K562 (cell line): Measurements from ENCODE around the gene SHROOM3. TPM values are rescaled to one million over a fixed set of nuclear protein-coding genes. Genes with fewer than 3 reads are reported as not detected.

Experiments used
- ARHGAP35 ChIP-seq: fragments of 450-650 bp; IDR thresholded peaks from 2 replicates; pipeline ENCODE4 v1.6.1; 2018; ENCODE audit not compliant: partially characterized antibody
- ARID1B ChIP-seq: fragments of 450-650 bp; IDR thresholded peaks from 2 replicates; pipeline ENCODE4 v1.6.1; 2016; ENCODE audit warnings: antibody characterized with exemption, mild to moderate bottlenecking, inconsistent platforms
- polyA plus RNA-seq, 8 experiments: library from polyadenylated mRNA; depleted of rRNA in 4 of 8; stranded (reverse) in 5 of 8; unstranded in 3 of 8; fragments of >200 nt; fragmentation: Nextera tagmentation in 2 of 8; fragmentation: Illumina TruSeq in 1 of 8; extraction: Ambion mirVana in 2 of 8; extraction: Trizol in 1 of 8; gene quantifications; 2 replicates each; pipeline versions ENCODE4 v1.2.1 to v1.2.3, GENCODE V29; 2011 to 2014; ENCODE audit warnings: inconsistent platforms in 1 of 8, missing spikeins in 1 of 8
- total RNA-seq, 7 experiments: library from RNA; depleted of rRNA in 6 of 7; stranded (reverse); fragments of >200 nt in 6 of 7; fragmentation: Illumina TruSeq in 2 of 7; extraction: Trizol in 2 of 7; gene quantifications; 2 replicates each; pipeline versions ENCODE4 v1.2.1 to v1.2.3, GENCODE V29; 2011 to 2021; ENCODE audit warnings: low replicate concordance in 1 of 7
- TF ChIP-seq, protein P1 (sequence below): fragments of 250-450 bp; sonication (Bioruptor Pico); IDR thresholded peaks from 2 replicates; pipeline ENCODE4 v1.4.0; 2020
- TF ChIP-seq, protein P2 (sequence below): fragments of 450-650 bp; IDR thresholded peaks from 2 replicates; pipeline ENCODE4 v1.6.1; 2016; ENCODE audit warnings: mild to moderate bottlenecking, moderate library complexity

The SHROOM3 gene
- total and polyA plus RNA-seq, 9 of the 15 experiments (the other 6 are each of a cell fraction or from before 2014, with no cell fraction given) = 0.01 to 0.07 TPM; not detected in 7

DNA sequence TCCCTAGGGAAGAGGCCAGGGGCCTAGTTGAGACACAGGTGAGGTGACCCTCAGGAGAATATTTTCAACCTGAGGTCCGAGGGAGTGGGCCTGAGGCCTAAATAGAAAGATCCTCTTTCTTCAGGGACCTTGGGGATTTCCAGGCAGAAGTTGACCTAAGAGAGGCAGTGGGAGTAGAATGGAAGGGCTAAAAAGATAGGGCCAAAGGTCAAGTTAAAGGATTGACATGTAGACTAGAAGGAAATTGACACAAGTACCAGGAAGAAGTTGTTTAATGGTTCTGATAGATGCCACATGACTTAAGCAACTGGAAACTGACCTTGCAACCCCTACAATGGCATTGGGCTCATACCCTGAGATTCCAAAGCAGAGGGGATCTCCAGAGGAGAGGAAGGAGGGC is 76.9 kb downstream of the SHROOM3 start (continued):
- TF ChIP-seq, protein P1, sequence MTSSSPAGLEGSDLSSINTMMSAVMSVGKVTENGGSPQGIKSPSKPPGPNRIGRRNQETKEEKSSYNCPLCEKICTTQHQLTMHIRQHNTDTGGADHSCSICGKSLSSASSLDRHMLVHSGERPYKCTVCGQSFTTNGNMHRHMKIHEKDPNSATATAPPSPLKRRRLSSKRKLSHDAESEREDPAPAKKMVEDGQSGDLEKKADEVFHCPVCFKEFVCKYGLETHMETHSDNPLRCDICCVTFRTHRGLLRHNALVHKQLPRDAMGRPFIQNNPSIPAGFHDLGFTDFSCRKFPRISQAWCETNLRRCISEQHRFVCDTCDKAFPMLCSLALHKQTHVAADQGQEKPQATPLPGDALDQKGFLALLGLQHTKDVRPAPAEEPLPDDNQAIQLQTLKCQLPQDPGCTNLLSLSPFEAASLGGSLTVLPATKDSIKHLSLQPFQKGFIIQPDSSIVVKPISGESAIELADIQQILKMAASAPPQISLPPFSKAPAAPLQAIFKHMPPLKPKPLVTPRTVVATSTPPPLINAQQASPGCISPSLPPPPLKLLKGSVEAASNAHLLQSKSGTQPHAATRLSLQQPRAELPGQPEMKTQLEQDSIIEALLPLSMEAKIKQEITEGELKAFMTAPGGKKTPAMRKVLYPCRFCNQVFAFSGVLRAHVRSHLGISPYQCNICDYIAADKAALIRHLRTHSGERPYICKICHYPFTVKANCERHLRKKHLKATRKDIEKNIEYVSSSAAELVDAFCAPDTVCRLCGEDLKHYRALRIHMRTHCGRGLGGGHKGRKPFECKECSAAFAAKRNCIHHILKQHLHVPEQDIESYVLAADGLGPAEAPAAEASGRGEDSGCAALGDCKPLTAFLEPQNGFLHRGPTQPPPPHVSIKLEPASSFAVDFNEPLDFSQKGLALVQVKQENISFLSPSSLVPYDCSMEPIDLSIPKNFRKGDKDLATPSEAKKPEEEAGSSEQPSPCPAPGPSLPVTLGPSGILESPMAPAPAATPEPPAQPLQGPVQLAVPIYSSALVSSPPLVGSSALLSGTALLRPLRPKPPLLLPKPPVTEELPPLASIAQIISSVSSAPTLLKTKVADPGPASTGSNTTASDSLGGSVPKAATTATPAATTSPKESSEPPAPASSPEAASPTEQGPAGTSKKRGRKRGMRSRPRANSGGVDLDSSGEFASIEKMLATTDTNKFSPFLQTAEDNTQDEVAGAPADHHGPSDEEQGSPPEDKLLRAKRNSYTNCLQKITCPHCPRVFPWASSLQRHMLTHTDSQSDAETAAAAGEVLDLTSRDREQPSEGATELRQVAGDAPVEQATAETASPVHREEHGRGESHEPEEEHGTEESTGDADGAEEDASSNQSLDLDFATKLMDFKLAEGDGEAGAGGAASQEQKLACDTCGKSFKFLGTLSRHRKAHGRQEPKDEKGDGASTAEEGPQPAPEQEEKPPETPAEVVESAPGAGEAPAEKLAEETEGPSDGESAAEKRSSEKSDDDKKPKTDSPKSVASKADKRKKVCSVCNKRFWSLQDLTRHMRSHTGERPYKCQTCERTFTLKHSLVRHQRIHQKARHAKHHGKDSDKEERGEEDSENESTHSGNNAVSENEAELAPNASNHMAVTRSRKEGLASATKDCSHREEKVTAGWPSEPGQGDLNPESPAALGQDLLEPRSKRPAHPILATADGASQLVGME (CRISPR knock-in tag) = no peak
- TF ChIP-seq ARID1B (no peak), ARHGAP35 (no peak)
- TF ChIP-seq, protein P2, sequence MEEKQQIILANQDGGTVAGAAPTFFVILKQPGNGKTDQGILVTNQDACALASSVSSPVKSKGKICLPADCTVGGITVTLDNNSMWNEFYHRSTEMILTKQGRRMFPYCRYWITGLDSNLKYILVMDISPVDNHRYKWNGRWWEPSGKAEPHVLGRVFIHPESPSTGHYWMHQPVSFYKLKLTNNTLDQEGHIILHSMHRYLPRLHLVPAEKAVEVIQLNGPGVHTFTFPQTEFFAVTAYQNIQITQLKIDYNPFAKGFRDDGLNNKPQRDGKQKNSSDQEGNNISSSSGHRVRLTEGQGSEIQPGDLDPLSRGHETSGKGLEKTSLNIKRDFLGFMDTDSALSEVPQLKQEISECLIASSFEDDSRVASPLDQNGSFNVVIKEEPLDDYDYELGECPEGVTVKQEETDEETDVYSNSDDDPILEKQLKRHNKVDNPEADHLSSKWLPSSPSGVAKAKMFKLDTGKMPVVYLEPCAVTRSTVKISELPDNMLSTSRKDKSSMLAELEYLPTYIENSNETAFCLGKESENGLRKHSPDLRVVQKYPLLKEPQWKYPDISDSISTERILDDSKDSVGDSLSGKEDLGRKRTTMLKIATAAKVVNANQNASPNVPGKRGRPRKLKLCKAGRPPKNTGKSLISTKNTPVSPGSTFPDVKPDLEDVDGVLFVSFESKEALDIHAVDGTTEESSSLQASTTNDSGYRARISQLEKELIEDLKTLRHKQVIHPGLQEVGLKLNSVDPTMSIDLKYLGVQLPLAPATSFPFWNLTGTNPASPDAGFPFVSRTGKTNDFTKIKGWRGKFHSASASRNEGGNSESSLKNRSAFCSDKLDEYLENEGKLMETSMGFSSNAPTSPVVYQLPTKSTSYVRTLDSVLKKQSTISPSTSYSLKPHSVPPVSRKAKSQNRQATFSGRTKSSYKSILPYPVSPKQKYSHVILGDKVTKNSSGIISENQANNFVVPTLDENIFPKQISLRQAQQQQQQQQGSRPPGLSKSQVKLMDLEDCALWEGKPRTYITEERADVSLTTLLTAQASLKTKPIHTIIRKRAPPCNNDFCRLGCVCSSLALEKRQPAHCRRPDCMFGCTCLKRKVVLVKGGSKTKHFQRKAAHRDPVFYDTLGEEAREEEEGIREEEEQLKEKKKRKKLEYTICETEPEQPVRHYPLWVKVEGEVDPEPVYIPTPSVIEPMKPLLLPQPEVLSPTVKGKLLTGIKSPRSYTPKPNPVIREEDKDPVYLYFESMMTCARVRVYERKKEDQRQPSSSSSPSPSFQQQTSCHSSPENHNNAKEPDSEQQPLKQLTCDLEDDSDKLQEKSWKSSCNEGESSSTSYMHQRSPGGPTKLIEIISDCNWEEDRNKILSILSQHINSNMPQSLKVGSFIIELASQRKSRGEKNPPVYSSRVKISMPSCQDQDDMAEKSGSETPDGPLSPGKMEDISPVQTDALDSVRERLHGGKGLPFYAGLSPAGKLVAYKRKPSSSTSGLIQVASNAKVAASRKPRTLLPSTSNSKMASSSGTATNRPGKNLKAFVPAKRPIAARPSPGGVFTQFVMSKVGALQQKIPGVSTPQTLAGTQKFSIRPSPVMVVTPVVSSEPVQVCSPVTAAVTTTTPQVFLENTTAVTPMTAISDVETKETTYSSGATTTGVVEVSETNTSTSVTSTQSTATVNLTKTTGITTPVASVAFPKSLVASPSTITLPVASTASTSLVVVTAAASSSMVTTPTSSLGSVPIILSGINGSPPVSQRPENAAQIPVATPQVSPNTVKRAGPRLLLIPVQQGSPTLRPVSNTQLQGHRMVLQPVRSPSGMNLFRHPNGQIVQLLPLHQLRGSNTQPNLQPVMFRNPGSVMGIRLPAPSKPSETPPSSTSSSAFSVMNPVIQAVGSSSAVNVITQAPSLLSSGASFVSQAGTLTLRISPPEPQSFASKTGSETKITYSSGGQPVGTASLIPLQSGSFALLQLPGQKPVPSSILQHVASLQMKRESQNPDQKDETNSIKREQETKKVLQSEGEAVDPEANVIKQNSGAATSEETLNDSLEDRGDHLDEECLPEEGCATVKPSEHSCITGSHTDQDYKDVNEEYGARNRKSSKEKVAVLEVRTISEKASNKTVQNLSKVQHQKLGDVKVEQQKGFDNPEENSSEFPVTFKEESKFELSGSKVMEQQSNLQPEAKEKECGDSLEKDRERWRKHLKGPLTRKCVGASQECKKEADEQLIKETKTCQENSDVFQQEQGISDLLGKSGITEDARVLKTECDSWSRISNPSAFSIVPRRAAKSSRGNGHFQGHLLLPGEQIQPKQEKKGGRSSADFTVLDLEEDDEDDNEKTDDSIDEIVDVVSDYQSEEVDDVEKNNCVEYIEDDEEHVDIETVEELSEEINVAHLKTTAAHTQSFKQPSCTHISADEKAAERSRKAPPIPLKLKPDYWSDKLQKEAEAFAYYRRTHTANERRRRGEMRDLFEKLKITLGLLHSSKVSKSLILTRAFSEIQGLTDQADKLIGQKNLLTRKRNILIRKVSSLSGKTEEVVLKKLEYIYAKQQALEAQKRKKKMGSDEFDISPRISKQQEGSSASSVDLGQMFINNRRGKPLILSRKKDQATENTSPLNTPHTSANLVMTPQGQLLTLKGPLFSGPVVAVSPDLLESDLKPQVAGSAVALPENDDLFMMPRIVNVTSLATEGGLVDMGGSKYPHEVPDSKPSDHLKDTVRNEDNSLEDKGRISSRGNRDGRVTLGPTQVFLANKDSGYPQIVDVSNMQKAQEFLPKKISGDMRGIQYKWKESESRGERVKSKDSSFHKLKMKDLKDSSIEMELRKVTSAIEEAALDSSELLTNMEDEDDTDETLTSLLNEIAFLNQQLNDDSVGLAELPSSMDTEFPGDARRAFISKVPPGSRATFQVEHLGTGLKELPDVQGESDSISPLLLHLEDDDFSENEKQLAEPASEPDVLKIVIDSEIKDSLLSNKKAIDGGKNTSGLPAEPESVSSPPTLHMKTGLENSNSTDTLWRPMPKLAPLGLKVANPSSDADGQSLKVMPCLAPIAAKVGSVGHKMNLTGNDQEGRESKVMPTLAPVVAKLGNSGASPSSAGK = no peak
